K562 (cell line): Measurements from ENCODE around the gene AP3B2. TPM values are rescaled to one million over a fixed set of nuclear protein-coding genes. Genes with fewer than 3 reads are reported as not detected.

Source experiments
- CREB1 ChIP-seq, 2 experiments: sonication (generic) in 1 of 2; formaldehyde crosslinking in 1 of 2; IDR thresholded peaks; 2 replicates each; pipeline versions ENCODE4 v1.6.1 to v1.8.0; 2012 to 2022; ENCODE audit warnings: inconsistent platforms in 1 of 2, mild to moderate bottlenecking in 1 of 2, missing genetic modification reagents in 1 of 2, moderate library complexity in 1 of 2
- HDAC1 ChIP-seq, 2 experiments: fragments of 450-650 bp; IDR thresholded peaks; 2 replicates each; pipeline ENCODE4 v1.6.1; 2016 to 2017; ENCODE audit warnings: inconsistent platforms in 1 of 2, mild to moderate bottlenecking in 1 of 2, moderate library complexity in 1 of 2
- HNRNPH1 ChIP-seq: fragments of 200-400 bp; formaldehyde crosslinking; optimal IDR thresholded peaks from 2 replicates; pipeline ENCODE3; 2017; ENCODE audit warnings: low read depth, mild to moderate bottlenecking, low read length, moderate library complexity
- PHB2 ChIP-seq: fragments of 450-650 bp; IDR thresholded peaks from 2 replicates; pipeline ENCODE4 v1.6.1; 2017; ENCODE audit warnings: low read depth
- STAT5B ChIP-seq: fragments of 250-450 bp; sonication (Bioruptor Pico); IDR thresholded peaks from 2 replicates; pipeline ENCODE4 v1.8.0; 2021; ENCODE audit warnings: mild to moderate bottlenecking, inconsistent platforms
- ZKSCAN3 ChIP-seq: fragments of 250-450 bp; sonication (Bioruptor Pico); IDR thresholded peaks from 2 replicates; pipeline ENCODE4 v1.4.0; 2020
- polyA plus RNA-seq, 8 experiments: library from polyadenylated mRNA; depleted of rRNA in 4 of 8; stranded (reverse) in 5 of 8; unstranded in 3 of 8; fragments of >200 nt; fragmentation: Nextera tagmentation in 2 of 8; fragmentation: Illumina TruSeq in 1 of 8; extraction: Ambion mirVana in 2 of 8; extraction: Trizol in 1 of 8; gene quantifications; 2 replicates each; pipeline versions ENCODE4 v1.2.1 to v1.2.3, GENCODE V29; 2011 to 2014; ENCODE audit warnings: inconsistent platforms in 1 of 8, missing spikeins in 1 of 8
- total RNA-seq, 7 experiments: library from RNA; depleted of rRNA in 6 of 7; stranded (reverse); fragments of >200 nt in 6 of 7; fragmentation: Illumina TruSeq in 2 of 7; extraction: Trizol in 2 of 7; gene quantifications; 2 replicates each; pipeline versions ENCODE4 v1.2.1 to v1.2.3, GENCODE V29; 2011 to 2021; ENCODE audit warnings: low replicate concordance in 1 of 7
- TF ChIP-seq, protein P1 (sequence below): fragments of 250-450 bp; sonication (Bioruptor Pico); IDR thresholded peaks from 2 replicates; pipeline ENCODE4 v1.8.0; 2022; ENCODE audit warnings: moderate library complexity, mild to moderate bottlenecking, inconsistent platforms
- TF ChIP-seq, protein P2 (sequence below): fragments of 250-450 bp; sonication (Bioruptor Pico); IDR thresholded peaks from 2 replicates; pipeline ENCODE4 v1.8.0; 2022; ENCODE audit warnings: moderate library complexity, mild to moderate bottlenecking, inconsistent platforms
- TF ChIP-seq, protein P3 (sequence below): fragments of 250-450 bp; sonication (Bioruptor Pico); IDR thresholded peaks from 2 replicates; pipeline ENCODE4 v1.9.0; 2021; ENCODE audit warnings: mild to moderate bottlenecking, inconsistent platforms
- TF ChIP-seq, protein P4 (sequence below): fragments of 250-450 bp; sonication (Bioruptor Pico); IDR thresholded peaks from 2 replicates; pipeline ENCODE4 v1.8.0; 2021; ENCODE audit warnings: mild to moderate bottlenecking, moderate library complexity

Gene AP3B2
- total and polyA plus RNA-seq, 9 of the 15 experiments (the other 6 are each of a cell fraction or from before 2014, with no cell fraction given): 0.03 to 0.15 (median 0.10) TPM; not detected in 2

DNA sequence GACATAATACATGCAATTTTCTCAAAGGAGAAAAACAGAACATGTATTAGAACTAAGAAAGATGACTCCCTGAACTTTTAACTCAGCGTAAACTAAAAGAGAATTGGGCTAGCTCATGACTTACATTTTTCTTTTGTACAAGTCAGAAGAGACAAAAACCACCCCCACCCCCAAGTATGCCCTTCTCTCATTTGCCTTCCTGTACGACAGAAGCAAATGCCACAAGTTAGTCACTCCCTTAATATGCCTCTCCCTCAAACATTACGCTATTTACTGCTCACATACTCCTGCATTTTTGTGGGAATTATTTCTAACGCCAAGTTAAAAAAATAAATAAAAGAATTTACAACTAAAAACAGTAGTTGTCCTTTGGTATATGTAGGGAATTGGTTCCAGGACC, 84.5 kb downstream of the AP3B2 start (continued):
- TF ChIP-seq, protein P1, sequence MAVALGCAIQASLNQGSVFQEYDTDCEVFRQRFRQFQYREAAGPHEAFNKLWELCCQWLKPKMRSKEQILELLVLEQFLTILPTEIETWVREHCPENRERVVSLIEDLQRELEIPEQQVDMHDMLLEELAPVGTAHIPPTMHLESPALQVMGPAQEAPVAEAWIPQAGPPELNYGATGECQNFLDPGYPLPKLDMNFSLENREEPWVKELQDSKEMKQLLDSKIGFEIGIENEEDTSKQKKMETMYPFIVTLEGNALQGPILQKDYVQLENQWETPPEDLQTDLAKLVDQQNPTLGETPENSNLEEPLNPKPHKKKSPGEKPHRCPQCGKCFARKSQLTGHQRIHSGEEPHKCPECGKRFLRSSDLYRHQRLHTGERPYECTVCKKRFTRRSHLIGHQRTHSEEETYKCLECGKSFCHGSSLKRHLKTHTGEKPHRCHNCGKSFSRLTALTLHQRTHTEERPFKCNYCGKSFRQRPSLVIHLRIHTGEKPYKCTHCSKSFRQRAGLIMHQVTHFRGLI (CRISPR knock-in tag): no peak
- TF ChIP-seq ZKSCAN3 (CRISPR knock-in tag) (no peak), PHB2 (no peak), CREB1 (IDR thresholded peaks at IDR 0.05) (no peak), CREB1 (CRISPR knock-in tag; IDR thresholded peaks at IDR 0.05) (no peak), HDAC1 (IDR thresholded peaks at IDR 0.05) (no peak), HNRNPH1 (no peak), STAT5B (no peak)
- TF ChIP-seq, protein P2, sequence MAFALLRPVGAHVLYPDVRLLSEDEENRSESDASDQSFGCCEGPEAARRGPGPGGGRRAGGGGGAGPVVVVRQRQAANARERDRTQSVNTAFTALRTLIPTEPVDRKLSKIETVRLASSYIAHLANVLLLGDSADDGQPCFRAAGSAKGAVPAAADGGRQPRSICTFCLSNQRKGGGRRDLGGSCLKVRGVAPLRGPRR (CRISPR knock-in tag): no peak
- TF ChIP-seq, protein P3, sequence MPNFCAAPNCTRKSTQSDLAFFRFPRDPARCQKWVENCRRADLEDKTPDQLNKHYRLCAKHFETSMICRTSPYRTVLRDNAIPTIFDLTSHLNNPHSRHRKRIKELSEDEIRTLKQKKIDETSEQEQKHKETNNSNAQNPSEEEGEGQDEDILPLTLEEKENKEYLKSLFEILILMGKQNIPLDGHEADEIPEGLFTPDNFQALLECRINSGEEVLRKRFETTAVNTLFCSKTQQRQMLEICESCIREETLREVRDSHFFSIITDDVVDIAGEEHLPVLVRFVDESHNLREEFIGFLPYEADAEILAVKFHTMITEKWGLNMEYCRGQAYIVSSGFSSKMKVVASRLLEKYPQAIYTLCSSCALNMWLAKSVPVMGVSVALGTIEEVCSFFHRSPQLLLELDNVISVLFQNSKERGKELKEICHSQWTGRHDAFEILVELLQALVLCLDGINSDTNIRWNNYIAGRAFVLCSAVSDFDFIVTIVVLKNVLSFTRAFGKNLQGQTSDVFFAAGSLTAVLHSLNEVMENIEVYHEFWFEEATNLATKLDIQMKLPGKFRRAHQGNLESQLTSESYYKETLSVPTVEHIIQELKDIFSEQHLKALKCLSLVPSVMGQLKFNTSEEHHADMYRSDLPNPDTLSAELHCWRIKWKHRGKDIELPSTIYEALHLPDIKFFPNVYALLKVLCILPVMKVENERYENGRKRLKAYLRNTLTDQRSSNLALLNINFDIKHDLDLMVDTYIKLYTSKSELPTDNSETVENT: no peak
- TF ChIP-seq, protein P4, sequence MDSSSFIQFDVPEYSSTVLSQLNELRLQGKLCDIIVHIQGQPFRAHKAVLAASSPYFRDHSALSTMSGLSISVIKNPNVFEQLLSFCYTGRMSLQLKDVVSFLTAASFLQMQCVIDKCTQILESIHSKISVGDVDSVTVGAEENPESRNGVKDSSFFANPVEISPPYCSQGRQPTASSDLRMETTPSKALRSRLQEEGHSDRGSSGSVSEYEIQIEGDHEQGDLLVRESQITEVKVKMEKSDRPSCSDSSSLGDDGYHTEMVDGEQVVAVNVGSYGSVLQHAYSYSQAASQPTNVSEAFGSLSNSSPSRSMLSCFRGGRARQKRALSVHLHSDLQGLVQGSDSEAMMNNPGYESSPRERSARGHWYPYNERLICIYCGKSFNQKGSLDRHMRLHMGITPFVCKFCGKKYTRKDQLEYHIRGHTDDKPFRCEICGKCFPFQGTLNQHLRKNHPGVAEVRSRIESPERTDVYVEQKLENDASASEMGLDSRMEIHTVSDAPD (CRISPR knock-in tag): no peak
- TF ChIP-seq, all 486 proteins: peak for 0
